Measurements from ENCODE around the gene PARD6A.
A peak's percentile ranks its signal among the peaks of the same experiment; 100 is the strongest.

Gene PARD6A

GRCh38 chr16:67654403-67654911, 6.3 kb upstream of the PARD6A start:
- no peak for DNase-seq

DNA sequence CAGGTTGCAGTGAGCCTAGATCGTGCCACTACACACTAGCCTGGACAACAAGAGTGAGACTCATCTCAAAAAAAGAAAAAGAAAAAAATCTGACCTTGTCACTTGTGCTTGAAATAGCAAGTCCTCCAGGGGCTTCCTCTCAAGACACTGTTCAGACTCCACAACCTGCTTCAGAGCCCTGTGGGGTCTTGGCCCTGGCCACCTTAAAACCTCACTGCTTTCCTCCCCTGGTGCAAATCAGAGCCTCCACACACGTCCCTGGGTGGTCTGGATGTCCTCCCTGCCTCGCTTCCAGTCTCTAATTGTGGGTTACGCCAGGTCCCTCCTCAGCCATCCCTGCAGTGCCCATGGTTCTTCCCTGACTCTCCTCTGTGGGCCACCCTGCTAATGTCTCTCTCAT, 5.4 kb upstream of the PARD6A start:
- DNase-seq: no peak

- no peak for DNase-seq
These were observed 4.3 kb upstream of the PARD6A start for GRCh38 chr16:67656344-67657016.

- no peak for DNase-seq
These were observed 3.6 kb upstream of the PARD6A start for GRCh38 chr16:67657017-67657608.

DNA sequence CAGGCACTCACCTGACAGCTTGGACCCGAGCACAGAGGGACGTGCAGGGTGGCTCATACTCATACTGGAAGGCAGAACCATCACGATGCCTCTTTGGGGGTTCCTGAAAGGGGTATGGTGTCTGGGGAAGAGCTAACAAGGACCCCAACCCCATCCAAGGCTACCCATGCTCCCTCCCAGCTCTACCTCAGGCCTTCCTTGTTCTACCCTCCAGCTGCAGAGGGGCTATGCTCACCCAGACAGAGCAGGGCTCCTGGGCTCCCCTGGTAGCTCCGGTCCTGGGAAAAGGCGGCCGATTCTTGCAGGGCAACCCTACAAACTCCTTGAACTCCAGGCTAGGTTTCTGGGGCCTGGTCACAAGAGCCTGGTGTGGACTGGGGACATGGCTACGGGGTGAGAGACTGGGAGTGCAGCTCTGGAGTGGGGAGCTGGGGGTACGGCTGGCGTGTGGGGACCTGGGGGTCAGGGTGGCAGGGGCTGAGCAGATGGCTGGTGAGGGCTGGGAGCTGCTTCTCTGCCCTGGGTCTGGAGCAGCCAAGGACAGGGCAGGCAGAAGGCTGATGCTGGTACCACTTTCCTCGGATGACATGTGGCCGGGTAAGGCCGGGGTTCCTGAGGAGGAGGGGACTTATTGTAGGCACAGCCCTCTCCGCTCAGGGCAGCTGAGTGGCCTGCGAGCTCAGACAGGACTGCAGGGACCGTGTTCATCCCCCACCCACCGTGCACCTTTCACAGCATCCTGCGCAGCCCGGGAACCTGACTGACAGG, 2.8 kb upstream of the PARD6A start:
- no peak for DNase-seq

DNA sequence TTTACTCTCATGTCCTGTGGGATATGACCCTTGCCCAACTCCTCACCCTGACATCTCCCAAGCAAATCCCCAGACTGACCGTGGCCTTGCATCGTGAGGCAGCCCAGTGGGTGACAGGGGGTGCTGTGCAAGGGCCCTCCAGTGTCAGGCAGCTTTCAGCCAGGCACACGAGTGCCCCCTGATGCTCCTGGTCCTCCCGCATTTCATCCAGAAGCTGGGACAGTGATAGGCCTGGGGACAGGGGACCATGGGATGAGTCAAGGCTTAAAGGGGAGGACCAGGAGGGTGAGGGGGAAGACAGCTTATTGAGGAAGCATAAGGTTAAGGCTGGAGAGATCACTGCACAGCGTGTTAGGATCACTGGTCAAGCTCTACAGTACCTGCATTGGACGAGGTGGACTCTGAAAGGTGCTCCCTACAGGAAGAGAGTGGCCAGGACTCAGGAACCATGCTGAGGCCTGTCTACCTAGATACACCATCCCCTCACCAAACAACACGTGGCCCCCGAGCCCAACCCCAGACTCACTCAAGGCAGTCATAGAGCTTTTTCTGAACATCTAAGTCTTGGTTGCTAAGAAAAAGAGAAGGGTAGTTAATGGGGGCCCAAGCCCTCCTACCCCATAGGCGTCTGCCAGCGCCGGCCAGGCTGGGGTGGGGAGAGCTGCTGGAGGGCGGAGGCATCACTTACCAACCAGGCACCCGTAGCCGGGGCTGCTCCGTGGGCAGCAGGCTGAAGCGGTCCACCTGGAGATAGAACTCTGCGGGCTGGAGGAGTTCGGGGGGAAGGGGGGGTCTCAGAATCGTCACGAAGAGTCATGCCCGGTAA, 1.7 kb upstream of the PARD6A start:
- DNase-seq: no peak

- DNase-seq: peak; percentile 65
These were observed 841 bp upstream of the PARD6A start, which contains the start of gene ACD for GRCh38 chr16:67659675-67660563. ACD (minus strand) TSS chr16:67660260; CDS start chr16:67660220, 40 bp downstream.

GRCh38 chr16:67661101-67661761, 471 bp downstream of the PARD6A start:
- DNase-seq: no peak

- DNase-seq: no peak
These were observed 1.3 kb downstream of the PARD6A start for GRCh38 chr16:67661886-67662652.

GRCh38 chr16:67662653-67663010, 1.9 kb downstream of the PARD6A start:
- no peak for DNase-seq

DNA sequence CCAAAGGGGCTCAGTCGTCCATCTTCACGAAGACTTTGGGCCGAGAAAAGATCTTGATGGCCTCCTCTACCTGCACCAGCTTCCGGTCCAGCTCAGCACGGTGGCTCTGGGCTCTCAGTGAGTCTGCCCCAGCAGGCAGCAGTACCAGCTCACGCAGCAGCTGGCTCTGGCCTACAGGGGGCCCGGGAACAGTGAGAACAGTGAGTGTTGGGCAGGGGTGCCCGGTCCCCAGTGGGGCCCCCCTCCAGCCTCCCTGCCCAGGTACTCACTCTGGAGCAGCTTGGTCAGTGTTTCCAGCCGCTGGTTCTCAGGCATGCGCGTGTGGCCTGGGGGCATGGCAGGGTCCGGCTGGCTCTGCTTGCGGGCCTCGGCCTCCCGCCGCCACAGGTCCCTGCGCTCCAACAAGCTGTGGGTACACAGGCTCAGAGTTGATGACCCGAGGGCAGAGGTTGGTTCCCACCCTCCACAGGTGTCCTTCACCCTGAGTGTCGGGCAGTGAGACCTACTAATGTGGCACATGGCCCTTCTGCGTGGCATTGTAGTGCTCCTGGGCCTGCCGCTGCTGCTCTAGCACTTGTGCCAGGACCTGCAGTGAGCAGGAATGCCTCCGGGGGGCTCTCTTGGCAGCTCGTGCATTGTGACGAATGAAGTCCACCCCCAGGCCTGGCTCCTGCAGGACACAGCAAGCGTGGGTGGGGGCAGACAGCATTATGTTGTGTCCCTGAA, 2.6 kb downstream of the PARD6A start:
- DNase-seq: no peak

- DNase-seq: no peak
These were observed 3.1 kb downstream of the PARD6A start for GRCh38 chr16:67663877-67664222.

GRCh38 chr16:67664258-67664657, 3.5 kb downstream of the PARD6A start:
- no peak for DNase-seq

- no peak for DNase-seq
These were observed 4.1 kb downstream of the PARD6A start for GRCh38 chr16:67664871-67665270.

DNA sequence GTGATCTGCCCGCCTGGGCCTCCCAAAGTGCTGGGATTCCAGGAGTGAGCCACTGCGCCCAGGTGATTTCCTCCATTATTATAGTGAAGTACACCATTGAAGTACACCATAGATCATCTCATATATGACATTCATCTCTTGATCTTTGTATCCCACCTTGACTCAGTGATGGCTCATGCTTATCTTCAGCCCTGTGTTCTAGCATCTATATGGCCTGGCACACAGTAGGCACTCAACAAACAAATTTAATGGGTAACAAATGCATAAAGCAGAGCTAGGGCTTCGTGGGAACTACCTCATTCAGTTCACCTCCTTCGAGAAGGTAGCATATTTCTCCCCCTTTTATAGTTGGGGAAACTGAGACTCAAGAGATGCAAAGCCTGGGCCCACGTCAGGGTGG, 4.8 kb downstream of the PARD6A start:
- no peak for DNase-seq

DNA sequence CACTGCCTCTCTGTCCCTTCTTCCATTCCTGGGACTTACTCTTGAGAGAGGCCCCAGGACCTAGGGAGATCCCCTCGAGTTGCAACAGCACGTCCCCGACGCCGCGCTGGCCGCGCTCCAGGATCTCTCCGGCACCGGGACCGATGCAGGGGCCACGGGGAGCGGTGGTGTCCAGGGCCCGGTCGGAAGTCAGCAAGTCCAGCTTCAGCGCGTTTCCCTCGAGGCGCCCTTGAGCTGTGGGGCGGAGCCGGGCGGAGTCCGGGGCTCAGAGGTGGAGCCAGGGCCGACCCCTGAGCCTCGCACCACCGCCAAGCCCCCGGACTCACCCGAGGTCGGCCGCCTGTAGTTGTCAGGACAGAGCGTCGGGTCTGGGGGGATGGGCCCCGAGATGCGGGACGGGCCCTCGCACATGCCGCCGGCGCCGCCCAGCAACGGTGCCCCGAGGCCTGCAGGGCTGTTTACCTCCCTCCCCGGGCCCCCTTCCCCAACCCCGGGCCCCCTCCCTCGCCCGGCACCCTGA, 5.3 kb downstream of the PARD6A start:
- no peak for DNase-seq

GRCh38 chr16:67666559-67667452, 6.0 kb downstream of the PARD6A start, which contains the start of the genes C16orf86 and ENKD1:
C16orf86 (plus strand) TSS chr16:67666814; CDS start chr16:67666971, 157 bp downstream.
ENKD1 (minus strand) TSS chr16:67666750; CDS start chr16:67666442, 308 bp downstream.
- DNase-seq: no peak

DNA sequence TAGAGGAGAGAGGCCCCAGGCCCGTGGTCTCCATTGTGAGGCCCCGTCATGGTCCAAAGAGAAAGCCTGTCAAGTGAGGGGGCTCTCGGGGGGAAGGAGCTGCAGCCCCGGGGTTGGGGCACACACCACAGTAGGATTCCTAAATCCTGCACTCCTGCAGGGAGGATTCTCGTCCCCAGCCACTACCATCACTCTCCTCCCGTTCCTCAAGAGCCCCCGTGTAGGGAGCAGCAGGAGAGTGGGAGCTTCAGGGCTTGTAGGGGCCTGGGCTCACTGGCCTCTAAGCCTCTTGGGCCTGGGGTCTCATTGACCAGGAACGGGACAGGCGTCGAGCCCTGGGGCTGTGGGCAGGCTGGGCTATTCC, 6.7 kb downstream of the PARD6A start:
- DNase-seq: no peak

All from amniotic stem cell (primary cell).